B cell (primary cell): ENCODE measurements around the gene ASGR2. TPM values are rescaled to one million over a fixed set of nuclear protein-coding genes. Genes with fewer than 3 reads are reported as not detected.

Experiments used
- ATAC-seq: fragments of 200-7000 bp; cut with Tn5 transposase; one replicate; pipeline ENCODE4 v1.10.0; 2021; ENCODE audit warnings: low read depth, mild to moderate bottlenecking, moderate number of reproducible peaks, moderate library complexity
- CTCF ChIA-PET: fragments of 350-600 bp; sonication (Branson Sonifier 250); formaldehyde crosslinking; loops from one replicate; lab custom pipeline; 2021; ENCODE audit warnings: antibody characterized with exemption, inconsistent platforms; lab: Charles Lee
- POLR2A ChIA-PET: fragments of 350-600 bp; sonication (Branson Sonifier 250); formaldehyde crosslinking; loops from one replicate; lab custom pipeline; 2021; ENCODE audit warnings: antibody characterized with exemption; lab: Charles Lee
- DNase-seq: peaks from one replicate; pipeline ENCODE4 v3.0.0; 2013
- H2AFZ ChIP-seq: 2 replicates; pipeline ENCODE4 v1.6.1; 2012; ENCODE audit warnings: mild to moderate bottlenecking, low read depth, low read length; ENCODE audit not compliant: insufficient read depth, poor library complexity, severe bottlenecking
- H3K27ac ChIP-seq, 2 donors: 1 replicate in 1 of 2; 2 replicates in 1 of 2; pipeline ENCODE4 v1.5.1; 2012 to 2013; ENCODE audit warnings: low read length in 2 of 2, mild to moderate bottlenecking in 2 of 2, moderate library complexity in 1 of 2
- H3K27me3 ChIP-seq, 4 experiments: fragments of 200-600 bp in 1 of 4; sonication (generic) in 1 of 4; replicated peaks in 1 of 4; 1 replicate in 2 of 4; 2 replicates in 2 of 4; pipeline versions ENCODE4 v1.6.1 to v1.7.0; 2013 to 2016; ENCODE audit warnings: low read length in 3 of 4, mild to moderate bottlenecking in 2 of 4, mixed read lengths in 1 of 4, moderate library complexity in 1 of 4; ENCODE audit not compliant: insufficient read depth in 4 of 4, control insufficient read depth in 3 of 4; ENCODE audit errors: control extremely low read depth in 1 of 4
- H3K36me3 ChIP-seq, 2 experiments: replicated peaks in 1 of 2; 1 replicate in 1 of 2; 2 replicates in 1 of 2; pipeline versions ENCODE4 v1.6.1 to v1.7.1; 2013; ENCODE audit warnings: low read length in 1 of 2; ENCODE audit not compliant: insufficient read depth in 2 of 2, control insufficient read depth in 1 of 2; ENCODE audit errors: control extremely low read depth in 1 of 2, extremely low read depth in 1 of 2
- H3K4me1 ChIP-seq, 2 donors: fragments of 200-600 bp in 1 of 2; sonication (generic) in 1 of 2; 1 replicate in 1 of 2; 2 replicates in 1 of 2; pipeline versions ENCODE4 v1.5.1 to v1.6.1; 2013 to 2017; ENCODE audit warnings: low read length in 2 of 2; ENCODE audit not compliant: control insufficient read depth in 2 of 2, insufficient read depth in 2 of 2
- H3K4me2 ChIP-seq: replicated peaks from 2 replicates; pipeline ENCODE3; 2012; ENCODE audit warnings: mild to moderate bottlenecking, low read depth, low read length; ENCODE audit not compliant: poor library complexity, severe bottlenecking
- H3K4me3 ChIP-seq, 5 experiments: fragments of 200-600 bp in 1 of 5; sonication (generic) in 1 of 5; 1 replicate in 3 of 5; 2 replicates in 2 of 5; pipeline versions ENCODE4 v1.5.1 to v1.7.0; 2011 to 2016; ENCODE audit warnings: low read length in 4 of 5, mild to moderate bottlenecking in 4 of 5, low read depth in 2 of 5, control low read depth in 1 of 5, moderate library complexity in 1 of 5; ENCODE audit not compliant: insufficient read depth in 1 of 5; ENCODE audit errors: control extremely low read depth in 1 of 5, extremely low read depth in 1 of 5
- H3K79me2 ChIP-seq: fragments of 200-600 bp; sonication (generic); one replicate; pipeline ENCODE4 v1.6.0; 2016; ENCODE audit warnings: low read length; ENCODE audit not compliant: control insufficient read depth, insufficient read depth
- H3K9ac ChIP-seq: fragments of 200-600 bp; sonication (generic); 2 replicates; pipeline ENCODE4 v1.6.1; 2017; ENCODE audit warnings: mild to moderate bottlenecking, low read length, moderate library complexity
- H3K9me3 ChIP-seq, 3 donors: one replicate each; pipeline versions ENCODE4 v1.6.1 to v1.7.1; 2013; ENCODE audit warnings: low read length in 2 of 3; ENCODE audit not compliant: control insufficient read depth in 2 of 3, insufficient read depth in 1 of 3; ENCODE audit errors: control extremely low read depth in 1 of 3
- H4K20me1 ChIP-seq: 2 replicates; pipeline ENCODE4 v1.6.0; 2012; ENCODE audit warnings: mild to moderate bottlenecking, low read length; ENCODE audit not compliant: insufficient read depth, control insufficient read depth, poor library complexity, severe bottlenecking
- H3K27ac Mint-ChIP-seq: one replicate; pipeline ENCODE4 v1.8.0; 2021; ENCODE audit warnings: mixed read lengths
- H3K27me3 Mint-ChIP-seq: one replicate; pipeline ENCODE4 v1.8.0; 2021; ENCODE audit warnings: mixed read lengths
- H3K4me1 Mint-ChIP-seq: one replicate; pipeline ENCODE4 v1.8.0; 2021; ENCODE audit warnings: mixed read lengths
- H3K4me3 Mint-ChIP-seq: one replicate; pipeline ENCODE4 v1.8.0; 2021; ENCODE audit warnings: mixed read lengths
- H3K9me3 Mint-ChIP-seq: one replicate; pipeline ENCODE4 v1.8.0; 2022; ENCODE audit warnings: mixed read lengths; ENCODE audit not compliant: insufficient read depth
- EZH2 ChIP-seq: IDR thresholded peaks from 2 replicates; pipeline ENCODE4 v1.6.1; 2012; ENCODE audit warnings: borderline replicate concordance, low read depth, mild to moderate bottlenecking, moderate library complexity, low read length; ENCODE audit not compliant: insufficient read depth, poor library complexity, severe bottlenecking
- WGBS: methylation state at CpG from one replicate; pipeline ENCODE4 v1.1.5; 2013; ENCODE audit warnings: missing lambda C conversion rate; ENCODE audit not compliant: insufficient coverage; 5-methylcytosine and 5-hydroxymethylcytosine counted together
- intact Hi-C: fragments of 100-400 bp; cut with micrococcal nuclease; formaldehyde crosslinking; loops from one replicate; pipeline ENCODE4 v1.10.0; 2022
- polyA plus RNA-seq: library from polyadenylated mRNA; depleted of rRNA; stranded (reverse); fragments of >200 nt; gene quantifications from 2 replicates; pipeline ENCODE4 v1.2.3, GENCODE V29; 2012
- total RNA-seq, 2 donors: library from RNA; stranded (reverse); fragments of 120-200 nt in 1 of 2; gene quantifications; 1 replicate in 1 of 2; 2 replicates in 1 of 2; pipeline versions ENCODE4 v1.2.3 to v1.2.4, GENCODE V29; 2013 to 2022
- TF ChIP-seq, protein P1 (sequence below): fragments of 200-600 bp; IDR thresholded peaks from one replicate; pipeline ENCODE4 v1.8.0; 2022; ENCODE audit warnings: antibody characterized with exemption, mild to moderate bottlenecking

The ASGR2 gene
- total and polyA plus RNA-seq, 2 donors (not counting 1 experiment from before 2014, with no cell fraction given), result 1.00 TPM; not detected in 1

DNA sequence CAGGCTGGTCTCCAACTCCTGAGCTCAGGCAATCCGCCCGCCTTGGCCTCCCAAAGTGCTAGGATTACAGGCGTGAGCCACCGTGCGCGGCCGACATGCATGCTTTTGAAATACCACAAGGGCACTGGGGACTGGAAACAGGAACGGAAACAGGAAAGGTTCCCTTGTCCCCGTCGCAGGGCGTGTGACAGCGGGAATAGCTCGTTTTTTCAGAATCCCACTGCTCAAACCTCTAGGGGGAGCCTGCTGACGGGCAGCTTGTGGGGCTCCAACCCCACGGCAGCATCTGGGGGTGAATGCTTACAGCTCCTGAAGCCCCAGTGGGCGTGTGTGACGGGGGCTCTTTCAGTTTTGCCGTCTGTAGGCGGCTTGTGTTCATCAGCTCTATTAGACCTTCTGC, 18.8 kb upstream of the ASGR2 start:
- TF ChIP-seq, protein P1, sequence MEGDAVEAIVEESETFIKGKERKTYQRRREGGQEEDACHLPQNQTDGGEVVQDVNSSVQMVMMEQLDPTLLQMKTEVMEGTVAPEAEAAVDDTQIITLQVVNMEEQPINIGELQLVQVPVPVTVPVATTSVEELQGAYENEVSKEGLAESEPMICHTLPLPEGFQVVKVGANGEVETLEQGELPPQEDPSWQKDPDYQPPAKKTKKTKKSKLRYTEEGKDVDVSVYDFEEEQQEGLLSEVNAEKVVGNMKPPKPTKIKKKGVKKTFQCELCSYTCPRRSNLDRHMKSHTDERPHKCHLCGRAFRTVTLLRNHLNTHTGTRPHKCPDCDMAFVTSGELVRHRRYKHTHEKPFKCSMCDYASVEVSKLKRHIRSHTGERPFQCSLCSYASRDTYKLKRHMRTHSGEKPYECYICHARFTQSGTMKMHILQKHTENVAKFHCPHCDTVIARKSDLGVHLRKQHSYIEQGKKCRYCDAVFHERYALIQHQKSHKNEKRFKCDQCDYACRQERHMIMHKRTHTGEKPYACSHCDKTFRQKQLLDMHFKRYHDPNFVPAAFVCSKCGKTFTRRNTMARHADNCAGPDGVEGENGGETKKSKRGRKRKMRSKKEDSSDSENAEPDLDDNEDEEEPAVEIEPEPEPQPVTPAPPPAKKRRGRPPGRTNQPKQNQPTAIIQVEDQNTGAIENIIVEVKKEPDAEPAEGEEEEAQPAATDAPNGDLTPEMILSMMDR, result peak; percentile 51
- no peak for TF ChIP-seq EZH2
- H3K79me2 ChIP-seq, result no peaks in the 10 kb centered on the region
- peak overlapping the region; percentile 52 for H2AFZ ChIP-seq
- H3K9me3 ChIP-seq, result no peaks in the 10 kb centered on the region
- H3K36me3 ChIP-seq, result no peaks in the 10 kb centered on the region
- intact Hi-C loops, result loop anchor here (5.0 to 10.0 kb wide), 4 partner anchors 36 to 289 kb away; partner anchors contain the start of genes ASGR1 and YBX2
- peak overlapping the region; percentile 76 for H3K4me2 ChIP-seq
- H3K27ac Mint-ChIP-seq, result peak overlapping the region; percentile 95
- H3K9me3 Mint-ChIP-seq, result no peaks in the 10 kb centered on the region
- H3K4me3 Mint-ChIP-seq, result peak overlapping the region; percentile 85
- DNase-seq (peak; percentile 83), ATAC-seq (peak; percentile 23)
- WGBS, result 3% methylated on average over 15 of the region's 19 CpGs
- peaks cover 41 to 49% of the 10 kb centered on the region in 2 donors for H3K4me1 ChIP-seq
- peak overlapping the region; percentile 94 to 98 for H3K27ac ChIP-seq
- ChIA-PET POLR2A (interaction anchor here (0.7 to 2.7 kb wide), 8 partner anchors 37 to 98 kb away, joined by 3 to 21 read pairs (median 8); partner anchors contain the start of genes SLC16A11 and SLC16A13), CTCF (interaction anchor here (0.6 to 11.8 kb wide), 22 partner anchors 8 to 909 kb away, joined by 3 to 584 read pairs (median 4); partner anchors contain the start of genes RNASEK and SLC16A11)
- peak overlapping the region; percentile 50 for H3K9ac ChIP-seq
- peaks cover 6% of the 10 kb centered on the region for H3K27me3 Mint-ChIP-seq
- no peaks in the 10 kb centered on the region for H4K20me1 ChIP-seq
- peaks cover 38% of the 10 kb centered on the region for H3K4me1 Mint-ChIP-seq
- H3K27me3 ChIP-seq, result peaks cover 0 to 17% (median 3%) of the 10 kb centered on the region in 4 experiments
- H3K4me3 ChIP-seq, result peak overlapping the region in 4 of 5 experiments; percentile 9 to 48 (median 36)
